HCT116 (cell line): Measurements from ENCODE around the gene GYS1. TPM values are rescaled to one million over a fixed set of nuclear protein-coding genes. Genes with fewer than 3 reads are reported as not detected.
A peak's percentile ranks its signal among the peaks of the same experiment; 100 is the strongest.

Source experiments
- ATAC-seq: fragments of 200-7000 bp; cut with Tn5 transposase; 2 replicates; pipeline ENCODE4 v1.9.1; 2020; ENCODE audit warnings: mild to moderate bottlenecking, moderate library complexity
- BruUV-seq: library from RNA; stranded (reverse); fragments of 400-500 nt; replicated peaks from 2 replicates; lab custom pipeline; 2021; lab: Mats Ljungman, UMichigan
- CTCF ChIA-PET: fragments of 300-600 bp; sonication (Branson Sonifier 250); formaldehyde crosslinking; loops from one replicate; lab custom pipeline; 2021; ENCODE audit warnings: antibody characterized with exemption; lab: Charles Lee
- POLR2A ChIA-PET: fragments of 300-600, 350-600 bp; sonication (Branson Sonifier 250); formaldehyde crosslinking; loops from one replicate; lab custom pipeline; 2021; ENCODE audit warnings: antibody characterized with exemption; lab: Charles Lee
- RAD21 ChIA-PET, 2 experiments: fragments of 300-600 bp; sonication (Branson Sonifier 250); formaldehyde crosslinking; loops; one replicate each; lab custom pipeline; 2023; ENCODE audit warnings: low total read pairs in 2 of 2; ENCODE audit not compliant: uncharacterized antibody in 2 of 2, unreplicated experiment in 2 of 2, low non-redundant PET in 1 of 2; lab: Charles Lee
- DNase-seq: peaks from one replicate; pipeline ENCODE4 v3.0.0-alpha.2; 2010; ENCODE audit warnings: low read depth, low spot score
- H2AFZ ChIP-seq: fragments of 200-600 bp; shearing (Covaris generic), sonication (generic); 2 replicates; pipeline ENCODE4 v1.6.1; 2017; ENCODE audit warnings: low read depth, mixed run types, mixed read lengths, antibody characterized with exemption, low read length; ENCODE audit not compliant: poor library complexity, severe bottlenecking
- H3K27ac ChIP-seq: 2 replicates; pipeline ENCODE4 v1.5.1; 2012; ENCODE audit warnings: low read depth, low read length
- H3K27me3 ChIP-seq: fragments of 200-600 bp; sonication (generic); 2 replicates; pipeline ENCODE4 v1.6.1; 2016; ENCODE audit warnings: mixed run types, low read length, mixed read lengths; ENCODE audit not compliant: insufficient read depth
- H3K36me3 ChIP-seq, 2 experiments: fragments of 200-500 bp in 1 of 2; fragments of 200-600 bp in 1 of 2; sonication (Bioruptor generic) in 1 of 2; sonication (generic) in 1 of 2; 2 replicates each; pipeline versions ENCODE4 v1.5.1 to v1.6.1; 2014 to 2016; ENCODE audit warnings: low read length in 2 of 2, inconsistent platforms in 1 of 2, mixed read lengths in 1 of 2, mixed run types in 1 of 2; ENCODE audit not compliant: insufficient read depth in 2 of 2, control insufficient read depth in 1 of 2
- H3K4me1 ChIP-seq, 2 experiments: fragments of 200-600 bp in 1 of 2; sonication (generic) in 1 of 2; 2 replicates each; pipeline versions ENCODE4 v1.5.1 to v1.6.1; 2012 to 2017; ENCODE audit warnings: low read length in 2 of 2, inconsistent platforms in 1 of 2, mild to moderate bottlenecking in 1 of 2, mixed read lengths in 1 of 2, mixed run types in 1 of 2, moderate library complexity in 1 of 2; ENCODE audit not compliant: insufficient read depth in 2 of 2, control insufficient read depth in 1 of 2
- H3K4me2 ChIP-seq: fragments of 200-600 bp; sonication (generic); 2 replicates; pipeline ENCODE4 v1.6.1; 2017; ENCODE audit warnings: mixed run types, low read length, mixed read lengths
- H3K4me3 ChIP-seq, 2 experiments: fragments of 200-600 bp in 1 of 2; sonication (generic) in 1 of 2; replicated peaks in 1 of 2; 2 replicates each; pipeline ENCODE4 v1.5.1; 2011 to 2016; ENCODE audit warnings: low read length in 2 of 2, control low read depth in 1 of 2, low read depth in 1 of 2, mild to moderate bottlenecking in 1 of 2, mixed read lengths in 1 of 2, mixed run types in 1 of 2
- H3K79me2 ChIP-seq: fragments of 200-600 bp; sonication (generic); 2 replicates; pipeline ENCODE4 v1.6.1; 2017; ENCODE audit warnings: mild to moderate bottlenecking, mixed run types, low read length, moderate library complexity, mixed read lengths; ENCODE audit not compliant: insufficient read depth
- H3K9ac ChIP-seq: fragments of 200-600 bp; sonication (generic); 2 replicates; pipeline ENCODE4 v1.6.1; 2016; ENCODE audit warnings: low read length, mixed read lengths
- H3K9me2 ChIP-seq: fragments of 200-600 bp; sonication (generic), shearing (Covaris generic); 2 replicates; pipeline ENCODE4 v1.6.1; 2017; ENCODE audit warnings: mixed run types, mild to moderate bottlenecking, moderate library complexity; ENCODE audit not compliant: insufficient read depth
- H3K9me3 ChIP-seq, 2 experiments: fragments of 200-500 bp in 1 of 2; fragments of 200-600 bp in 1 of 2; sonication (Bioruptor generic) in 1 of 2; sonication (generic) in 1 of 2; 2 replicates each; pipeline ENCODE4 v1.6.1; 2014 to 2017; ENCODE audit warnings: low read length in 2 of 2, mixed read lengths in 2 of 2, inconsistent platforms in 1 of 2, low read depth in 1 of 2, mild to moderate bottlenecking in 1 of 2, mixed run types in 1 of 2, moderate library complexity in 1 of 2; ENCODE audit not compliant: control insufficient read depth in 1 of 2, insufficient read depth in 1 of 2
- H4K20me1 ChIP-seq: fragments of 200-600 bp; sonication (generic), shearing (Covaris generic); 2 replicates; pipeline ENCODE4 v1.6.1; 2017; ENCODE audit warnings: mixed run types, mild to moderate bottlenecking, moderate library complexity; ENCODE audit not compliant: insufficient read depth
- CBX3 ChIP-seq: IDR thresholded peaks from 2 replicates; pipeline ENCODE4 v1.6.1; 2012; ENCODE audit warnings: low read depth
- CEBPB ChIP-seq: IDR thresholded peaks from 2 replicates; pipeline ENCODE4 v1.6.1; 2012; ENCODE audit warnings: low read depth
- EGR1 ChIP-seq: IDR thresholded peaks from 2 replicates; pipeline ENCODE4 v1.6.1; 2012; ENCODE audit warnings: low read depth
- ELF1 ChIP-seq: IDR thresholded peaks from 2 replicates; pipeline ENCODE4 v1.6.1; 2012; ENCODE audit warnings: low read depth, borderline replicate concordance
- RAD21 ChIP-seq: IDR thresholded peaks from 2 replicates; pipeline ENCODE4 v1.6.1; 2012; ENCODE audit warnings: low read depth, mild to moderate bottlenecking
- TCF7L2 ChIP-seq: IDR thresholded peaks from 2 replicates; pipeline ENCODE4 v1.7.0; 2011; ENCODE audit warnings: borderline replicate concordance, inconsistent platforms; ENCODE audit not compliant: insufficient read depth, insufficient read length; ENCODE audit errors: extremely low read depth
- ZBTB33 ChIP-seq: IDR thresholded peaks from 2 replicates; pipeline ENCODE4 v1.6.1; 2011; ENCODE audit warnings: mild to moderate bottlenecking, low read length, moderate library complexity; ENCODE audit not compliant: insufficient replicate concordance; ENCODE audit errors: extremely low read depth
- ZNF274 ChIP-seq: fragments of 200-500 bp; sonication (Bioruptor generic); IDR thresholded peaks from 2 replicates; pipeline ENCODE4 v1.6.1; 2014; ENCODE audit warnings: mild to moderate bottlenecking, low read depth, low read length, inconsistent platforms
- intact Hi-C: fragments of 100-400 bp; cut with micrococcal nuclease; formaldehyde crosslinking; loops from 2 replicates; pipeline ENCODE4 v1.10.0; 2022
- total RNA-seq: library from RNA; stranded (reverse); gene quantifications from one replicate; pipeline ENCODE4 v1.2.1, GENCODE V29; 2021; ENCODE audit not compliant: unreplicated experiment

Gene GYS1
- total RNA-seq, 1 experiment from 2014 or later, result 50.7 TPM

GRCh38 chr19:48994035-48994386, 902 bp upstream of the GYS1 start:
- POLR2A ChIA-PET, result interaction anchor here (0.6 to 3.1 kb wide), 19 partner anchors 11 to 623 kb away, joined by 3 to 17 read pairs (median 6); partner anchors contain the start of genes DHDH, FTL, RPL18 and SPHK2
- Histone ChIP-seq H3K27ac (peak overlapping the region; percentile 75), H4K20me1 (peaks cover 14% of the 10 kb centered on the region; the same call in 1 of the 2 replicates), H3K27me3 (no peaks in the 10 kb centered on the region), H3K79me2 (peaks cover 79% of the 10 kb centered on the region), H3K4me1 (peaks cover 15 to 34% of the 10 kb centered on the region in 2 experiments), H2AFZ (no peak overlapping the region), H3K4me3 (peak overlapping the region; percentile 75 to 77), H3K36me3 (peaks cover 6 to 8% of the 10 kb centered on the region in 2 experiments; a peak in 2 of 4 replicates), H3K4me2 (peak overlapping the region; percentile 92), H3K9me2 (no peaks in the 10 kb centered on the region), H3K9ac (peak overlapping the region; percentile 90), H3K9me3 (no peaks in the 10 kb centered on the region)
- TSS peak; percentile 80 for BruUV-seq
- TF ChIP-seq ELF1, result no peak
- TF ChIP-seq RAD21, result no peak
- no peak for TF ChIP-seq CEBPB
- TF ChIP-seq TCF7L2, result no peak
- no peak for TF ChIP-seq CBX3
- TF ChIP-seq ZNF274, result no peak
- no peak for TF ChIP-seq ZBTB33
- no peak for TF ChIP-seq EGR1
- DNase-seq, result no peak
- no peak for ATAC-seq
- intact Hi-C loops, result no loop called here
- RAD21 ChIA-PET, result interaction anchor here in 1 of 2 experiments (0.6 kb wide), 2 partner anchors 20 to 682 kb away, joined by 4 to 5 read pairs; no protein-coding TSS in a partner anchor
- CTCF ChIA-PET, result interaction anchor here (0.8 to 2.5 kb wide), 30 partner anchors 10 to 385 kb away, joined by 3 to 44 read pairs (median 5); partner anchors contain the start of genes CGB2, CGB7, LHB and LIN7B
